ENCODE data around the gene ZNF830.

ZNF830 gene

GRCh38 chr17:34987232-34987631 is 25.9 kb downstream of the ZNF830 start:
- TF ChIP-seq CTCF (IDR thresholded peaks at IDR 0.05; ENCODE audit: low read depth, low read length), result no peak
- peaks cover 85% of the 10 kb centered on the region for H3K36me3 ChIP-seq
- H3K27me3 ChIP-seq, result no peaks in the 10 kb centered on the region
- no peak for DNase-seq
- H3K4me3 ChIP-seq (ENCODE audit: low read depth, low read length), result no peak overlapping the region
- no peaks in the 10 kb centered on the region; the same call in 1 of the 2 replicates for H3K4me1 ChIP-seq
- H3K9me3 ChIP-seq, result no peaks in the 10 kb centered on the region

GRCh38 chr17:34988644-34989043 is 27.3 kb downstream of the ZNF830 start:
- H3K36me3 ChIP-seq, result peaks cover 93% of the 10 kb centered on the region
- no peaks in the 10 kb centered on the region for H3K9me3 ChIP-seq
- DNase-seq, result no peak
- H3K4me1 ChIP-seq, result no peaks in the 10 kb centered on the region
- H3K4me3 ChIP-seq (ENCODE audit: low read depth, low read length), result no peak overlapping the region
- no peaks in the 10 kb centered on the region for H3K27me3 ChIP-seq
- TF ChIP-seq CTCF (IDR thresholded peaks at IDR 0.05; ENCODE audit: low read depth, low read length), result no peak

- H3K36me3 ChIP-seq, result peaks cover 94% of the 10 kb centered on the region
Measured at GRCh38 chr17:34989473-34989872, 28.1 kb downstream of the ZNF830 start.

GRCh38 chr17:34990921-34991365 is 29.6 kb downstream of the ZNF830 start:
- Histone ChIP-seq H3K36me3 (peaks cover 96% of the 10 kb centered on the region), H3K4me3 (ENCODE audit: low read depth, low read length) (no peak overlapping the region), H3K4me1 (no peaks in the 10 kb centered on the region), H3K9me3 (no peaks in the 10 kb centered on the region), H3K27me3 (no peaks in the 10 kb centered on the region)
- no peak for TF ChIP-seq CTCF (IDR thresholded peaks at IDR 0.05; ENCODE audit: low read depth, low read length)
- DNase-seq, result no peak

More at GRCh38 chr17:34989473-34989872, 28.1 kb downstream of the ZNF830 start:
- Histone ChIP-seq H3K27me3 (no peaks in the 10 kb centered on the region), H3K4me1 (no peaks in the 10 kb centered on the region), H3K4me3 (ENCODE audit: low read depth, low read length) (no peak overlapping the region), H3K9me3 (no peaks in the 10 kb centered on the region)
- TF ChIP-seq CTCF (IDR thresholded peaks at IDR 0.05; ENCODE audit: low read depth, low read length), result no peak
- DNase-seq, result no peak

GRCh38 chr17:34991606-34992005 is 30.3 kb downstream of the ZNF830 start:
- peaks cover 95% of the 10 kb centered on the region for H3K36me3 ChIP-seq

GRCh38 chr17:34993031-34993430 is 31.7 kb downstream of the ZNF830 start:
- H3K36me3 ChIP-seq, result peaks cover 96% of the 10 kb centered on the region
- no peak for DNase-seq
- H3K9me3 ChIP-seq, result no peaks in the 10 kb centered on the region
- H3K4me1 ChIP-seq, result no peaks in the 10 kb centered on the region
- H3K4me3 ChIP-seq (ENCODE audit: low read depth, low read length), result no peak overlapping the region
- H3K27me3 ChIP-seq, result no peaks in the 10 kb centered on the region
- no peak for TF ChIP-seq CTCF (IDR thresholded peaks at IDR 0.05; ENCODE audit: low read depth, low read length)

More at GRCh38 chr17:34991606-34992005, 30.3 kb downstream of the ZNF830 start:
- Histone ChIP-seq H3K4me1 (no peaks in the 10 kb centered on the region), H3K9me3 (no peaks in the 10 kb centered on the region), H3K27me3 (no peaks in the 10 kb centered on the region), H3K4me3 (ENCODE audit: low read depth, low read length) (no peak overlapping the region)
- no peak for DNase-seq
- TF ChIP-seq CTCF (IDR thresholded peaks at IDR 0.05; ENCODE audit: low read depth, low read length), result no peak

Measured in BE2C (cell line).